ENCODE data around the gene PTPN3. TPM values are rescaled to one million over a fixed set of nuclear protein-coding genes. Genes with fewer than 3 reads are reported as not detected.

The PTPN3 gene
- total RNA-seq, 1 experiment from 2014 or later, result 4.8 TPM

- Histone ChIP-seq H3K4me3 (no peak overlapping the region), H3K36me3 (0 out of 2 replicates have a peak, but pooled peaks cover 13% of the 10 kb centered on the region), H3K27ac (no peak overlapping the region), H3K27me3 (replicated peaks) (no peaks in the 10 kb centered on the region), H3K9me3 (replicated peaks) (no peaks in the 10 kb centered on the region), H3K4me1 (replicated peaks) (no peaks in the 10 kb centered on the region)
- DNase-seq (ENCODE audit: low read depth in 1 of 2, low spot score in 2 of 2), result no peak
These were observed 69.3 kb downstream of the PTPN3 start for GRCh38 chr9:109428854-109429253.

GRCh38 chr9:109427886-109428285, 70.2 kb downstream of the PTPN3 start:
- Histone ChIP-seq H3K4me3 (no peak overlapping the region), H3K27ac (no peak overlapping the region)

GRCh38 chr9:109426626-109427402, 71.3 kb downstream of the PTPN3 start:
- Histone ChIP-seq H3K36me3 (0 out of 2 replicates have a peak, but pooled peaks cover 11% of the 10 kb centered on the region), H3K4me3 (no peak overlapping the region), H3K27me3 (replicated peaks) (no peaks in the 10 kb centered on the region), H3K4me1 (replicated peaks) (no peaks in the 10 kb centered on the region), H3K9me3 (replicated peaks) (no peaks in the 10 kb centered on the region), H3K27ac (no peak overlapping the region)
- no peak for DNase-seq (ENCODE audit: low read depth in 1 of 2, low spot score in 2 of 2)

More at GRCh38 chr9:109427886-109428285, 70.2 kb downstream of the PTPN3 start:
- H3K27me3 ChIP-seq (replicated peaks), result no peaks in the 10 kb centered on the region
- H3K9me3 ChIP-seq (replicated peaks), result no peaks in the 10 kb centered on the region
- no peak for DNase-seq (ENCODE audit: low read depth in 1 of 2, low spot score in 2 of 2)
- 0 out of 2 replicates have a peak, but pooled peaks cover 13% of the 10 kb centered on the region for H3K36me3 ChIP-seq
- H3K4me1 ChIP-seq (replicated peaks), result no peaks in the 10 kb centered on the region

- H3K27me3 ChIP-seq (replicated peaks), result no peaks in the 10 kb centered on the region
- H3K9me3 ChIP-seq (replicated peaks), result no peaks in the 10 kb centered on the region
- no peak overlapping the region for H3K4me3 ChIP-seq
- H3K36me3 ChIP-seq, result 0 out of 2 replicates have a peak, but pooled peaks cover 8% of the 10 kb centered on the region
- no peaks in the 10 kb centered on the region for H3K4me1 ChIP-seq (replicated peaks)
- H3K27ac ChIP-seq, result no peak overlapping the region
- no peak for DNase-seq (ENCODE audit: low read depth in 1 of 2, low spot score in 2 of 2)
These were observed 73.5 kb downstream of the PTPN3 start for GRCh38 chr9:109424618-109425017.

GRCh38 chr9:109423877-109424276, 74.2 kb downstream of the PTPN3 start:
- H3K27me3 ChIP-seq (replicated peaks), result no peaks in the 10 kb centered on the region
- H3K4me3 ChIP-seq, result no peak overlapping the region
- H3K9me3 ChIP-seq (replicated peaks), result no peaks in the 10 kb centered on the region
- no peaks in the 10 kb centered on the region for H3K4me1 ChIP-seq (replicated peaks)
- DNase-seq (ENCODE audit: low read depth in 1 of 2, low spot score in 2 of 2), result no peak
- no peak overlapping the region for H3K27ac ChIP-seq
- H3K36me3 ChIP-seq, result 0 out of 2 replicates have a peak, but pooled peaks cover 8% of the 10 kb centered on the region

GRCh38 chr9:109422641-109423040, 75.5 kb downstream of the PTPN3 start:
- H3K4me1 ChIP-seq (replicated peaks), result no peaks in the 10 kb centered on the region
- no peaks in the 10 kb centered on the region for H3K9me3 ChIP-seq (replicated peaks)
- H3K27me3 ChIP-seq (replicated peaks), result no peaks in the 10 kb centered on the region
- no peak overlapping the region for H3K4me3 ChIP-seq
- H3K36me3 ChIP-seq, result 0 out of 2 replicates have a peak, but pooled peaks cover 8% of the 10 kb centered on the region
- no peak overlapping the region for H3K27ac ChIP-seq
- DNase-seq (ENCODE audit: low read depth in 1 of 2, low spot score in 2 of 2), result no peak

- Histone ChIP-seq H3K4me1 (replicated peaks) (no peaks in the 10 kb centered on the region), H3K27me3 (replicated peaks) (no peaks in the 10 kb centered on the region), H3K27ac (no peak overlapping the region), H3K4me3 (no peak overlapping the region), H3K36me3 (no peaks in the 10 kb centered on the region), H3K9me3 (replicated peaks) (no peaks in the 10 kb centered on the region)
- no peak for DNase-seq (ENCODE audit: low read depth in 1 of 2, low spot score in 2 of 2)
These were observed 76.8 kb downstream of the PTPN3 start for GRCh38 chr9:109421026-109421970.

- H3K4me1 ChIP-seq (replicated peaks), result no peaks in the 10 kb centered on the region
- H3K27me3 ChIP-seq (replicated peaks), result no peaks in the 10 kb centered on the region
- no peak overlapping the region for H3K27ac ChIP-seq
- H3K36me3 ChIP-seq, result no peaks in the 10 kb centered on the region
- H3K9me3 ChIP-seq (replicated peaks), result no peaks in the 10 kb centered on the region
- no peak for DNase-seq (ENCODE audit: low read depth in 1 of 2, low spot score in 2 of 2)
- no peak overlapping the region for H3K4me3 ChIP-seq
These were observed 78.6 kb downstream of the PTPN3 start for GRCh38 chr9:109419531-109419930.

GRCh38 chr9:109418827-109419226, 79.3 kb downstream of the PTPN3 start:
- Histone ChIP-seq H3K4me3 (no peak overlapping the region), H3K4me1 (replicated peaks) (no peaks in the 10 kb centered on the region), H3K9me3 (replicated peaks) (no peaks in the 10 kb centered on the region), H3K27me3 (replicated peaks) (no peaks in the 10 kb centered on the region), H3K36me3 (no peaks in the 10 kb centered on the region), H3K27ac (no peak overlapping the region)
- DNase-seq (ENCODE audit: low read depth in 1 of 2, low spot score in 2 of 2), result no peak

- Histone ChIP-seq H3K4me1 (replicated peaks) (no peaks in the 10 kb centered on the region), H3K4me3 (no peak overlapping the region), H3K27me3 (replicated peaks) (no peaks in the 10 kb centered on the region), H3K9me3 (replicated peaks) (no peaks in the 10 kb centered on the region), H3K27ac (no peak overlapping the region), H3K36me3 (no peaks in the 10 kb centered on the region)
- no peak for DNase-seq (ENCODE audit: low read depth in 1 of 2, low spot score in 2 of 2)
These were observed 80.2 kb downstream of the PTPN3 start for GRCh38 chr9:109417585-109418544.

- Histone ChIP-seq H3K27me3 (replicated peaks) (no peaks in the 10 kb centered on the region), H3K4me1 (replicated peaks) (no peaks in the 10 kb centered on the region), H3K9me3 (replicated peaks) (no peaks in the 10 kb centered on the region), H3K27ac (no peak overlapping the region), H3K4me3 (no peak overlapping the region), H3K36me3 (no peaks in the 10 kb centered on the region)
- DNase-seq (ENCODE audit: low read depth in 1 of 2, low spot score in 2 of 2), result no peak
These were observed 81.1 kb downstream of the PTPN3 start for GRCh38 chr9:109417054-109417453.

- Histone ChIP-seq H3K4me1 (replicated peaks) (peaks cover 4% of the 10 kb centered on the region; the same call in 1 of the 2 replicates), H3K27ac (no peak overlapping the region), H3K36me3 (no peaks in the 10 kb centered on the region), H3K4me3 (no peak overlapping the region), H3K27me3 (replicated peaks) (no peaks in the 10 kb centered on the region), H3K9me3 (replicated peaks) (no peaks in the 10 kb centered on the region)
- no peak for DNase-seq (ENCODE audit: low read depth in 1 of 2, low spot score in 2 of 2)
These were observed 81.9 kb downstream of the PTPN3 start for GRCh38 chr9:109416135-109416706.
